Measurements from ENCODE around the gene UGT2B17.
"Not testable (repeated sequence)": the region's sequence is repeated elsewhere in the genome, so short reads cannot be mapped to it uniquely, and the experiment has no call there.

The UGT2B17 gene

GRCh38 chr4:68568535-68568934 lies 7.6 kb downstream of the UGT2B17 start:
- DNase-seq = not testable (repeated sequence)

- not testable (repeated sequence) for DNase-seq
Measured at GRCh38 chr4:68566364-68566763, 9.8 kb downstream of the UGT2B17 start.

DNA sequence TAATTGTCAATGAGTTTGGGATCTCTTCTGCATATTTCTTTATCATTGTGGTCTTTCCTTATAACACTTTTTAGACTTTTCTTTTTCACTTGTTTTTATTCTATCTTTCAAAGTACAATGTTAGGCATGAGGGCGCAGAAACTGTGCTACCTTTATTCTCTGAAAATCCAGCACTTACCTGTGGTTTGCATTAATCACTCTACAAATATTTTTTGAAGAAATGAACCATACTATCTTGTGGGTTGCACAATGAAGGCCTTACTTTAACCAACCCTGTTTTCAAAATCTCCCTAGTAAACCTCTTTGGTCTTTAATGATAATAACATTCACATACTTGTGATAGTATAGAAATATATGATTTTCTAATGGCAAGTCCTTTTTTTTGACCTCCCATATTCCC lies 11.0 kb downstream of the UGT2B17 start:
- not testable (repeated sequence) for DNase-seq

- DNase-seq = not testable (repeated sequence)
Measured at GRCh38 chr4:68560364-68561070, 15.6 kb downstream of the UGT2B17 start.

DNA sequence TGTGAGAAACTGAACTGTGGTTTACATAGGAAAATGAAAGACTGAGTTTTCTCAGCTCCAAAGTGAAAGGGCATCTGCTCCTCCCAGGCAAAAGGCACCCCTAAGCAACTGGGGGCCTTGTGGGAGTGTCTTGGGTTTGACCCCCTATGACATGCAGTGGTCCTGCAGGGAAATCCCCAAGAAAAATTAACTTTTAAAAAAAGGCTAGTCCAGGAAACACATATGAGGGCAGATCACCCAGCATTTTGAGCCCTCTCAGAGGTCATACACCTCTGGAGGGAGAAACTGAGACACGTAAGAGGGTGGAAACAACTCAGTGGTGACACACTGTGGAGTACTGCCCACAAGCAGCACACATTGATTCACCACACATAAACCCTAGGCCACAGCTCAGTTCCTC lies 22.3 kb downstream of the UGT2B17 start:
- DNase-seq = not testable (repeated sequence)

GRCh38 chr4:68552818-68553811 lies 23.0 kb downstream of the UGT2B17 start:
- DNase-seq = not testable (repeated sequence)

DNA sequence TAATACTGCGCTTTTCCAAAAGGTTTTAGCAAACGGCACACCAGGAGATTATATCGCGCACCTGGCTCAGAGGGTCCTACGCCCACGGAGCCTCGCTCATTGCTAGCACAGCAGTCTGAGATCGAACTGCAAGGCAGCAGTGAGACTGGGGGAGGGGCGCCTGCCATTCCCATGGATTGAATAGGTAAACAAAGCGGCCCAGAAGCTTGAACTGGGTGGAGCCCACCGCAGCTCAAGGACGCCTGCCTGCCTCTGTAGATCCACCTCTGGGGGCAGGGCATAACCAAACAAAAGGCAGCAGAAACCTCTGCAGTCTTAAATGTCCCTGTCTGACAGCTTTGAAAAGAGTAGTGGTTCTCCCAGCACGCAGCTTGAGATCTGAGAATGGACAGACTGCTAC lies 33.4 kb downstream of the UGT2B17 start:
- not testable (repeated sequence) for DNase-seq

DNA sequence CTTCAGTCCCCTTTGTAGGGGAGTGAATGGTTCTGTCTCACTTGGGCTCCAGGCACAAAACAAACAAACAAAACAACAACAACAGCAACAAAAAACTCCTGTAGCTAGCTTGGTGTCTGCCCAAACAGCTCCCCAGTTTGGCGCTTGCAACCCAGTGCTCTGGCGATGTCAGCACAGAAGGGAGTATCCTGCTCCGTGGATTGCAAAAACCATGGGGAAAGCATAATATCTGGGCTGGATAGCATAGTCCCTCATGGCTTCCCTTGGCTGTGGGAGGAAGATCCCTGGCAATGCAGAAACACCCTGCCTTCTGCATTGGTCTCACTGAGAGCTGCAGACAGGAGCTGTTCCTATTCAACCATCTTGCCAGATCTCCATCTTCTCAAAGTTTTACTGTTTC lies 39.7 kb downstream of the UGT2B17 start:
- DNase-seq = no peak

GRCh38 chr4:68535974-68536373 lies 40.1 kb downstream of the UGT2B17 start:
- DNase-seq = no peak

GRCh38 chr4:68522232-68522631 lies 53.9 kb downstream of the UGT2B17 start:
- DNase-seq = not testable (repeated sequence)

DNA sequence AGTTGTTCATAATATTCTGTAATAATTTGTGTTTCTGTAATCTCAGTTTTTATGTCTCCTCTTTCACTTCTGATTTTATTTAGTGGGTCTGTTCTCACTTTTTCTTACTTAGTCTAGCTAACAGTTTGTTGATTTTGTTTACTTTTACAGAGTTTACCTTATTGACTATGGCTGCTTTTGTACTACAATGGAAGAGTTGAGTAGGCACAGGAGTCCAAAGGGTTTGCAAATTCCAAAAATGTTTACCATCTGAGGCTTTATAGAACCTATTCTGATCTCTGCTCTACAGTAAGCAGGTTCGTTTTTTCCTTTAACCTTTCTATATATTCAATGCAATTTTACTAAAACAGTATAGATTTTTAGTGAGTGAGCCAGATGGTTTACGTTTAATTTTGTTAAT lies 55.1 kb downstream of the UGT2B17 start:
- no peak for DNase-seq

- DNase-seq = no peak
Measured at GRCh38 chr4:68518889-68519288, 57.2 kb downstream of the UGT2B17 start.

DNA sequence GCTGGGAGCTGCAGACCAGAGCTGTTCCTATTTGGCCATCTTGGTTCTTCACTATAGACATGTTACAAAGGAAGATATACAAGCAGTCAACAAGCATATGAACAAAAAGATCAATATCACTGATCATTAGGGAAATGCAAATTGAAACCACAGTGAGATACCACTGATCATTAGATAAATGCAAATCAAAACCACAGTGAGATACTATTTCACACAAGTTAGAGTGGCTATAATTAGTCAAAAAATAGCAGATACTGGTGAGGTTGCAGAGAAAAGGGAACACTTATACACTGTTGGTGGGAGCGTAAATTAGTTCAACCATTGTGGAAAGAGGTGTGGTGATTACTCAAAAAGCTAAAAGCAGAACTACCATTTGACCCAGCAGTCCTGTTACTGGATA lies 70.7 kb downstream of the UGT2B17 start:
- DNase-seq = not testable (repeated sequence)

DNA sequence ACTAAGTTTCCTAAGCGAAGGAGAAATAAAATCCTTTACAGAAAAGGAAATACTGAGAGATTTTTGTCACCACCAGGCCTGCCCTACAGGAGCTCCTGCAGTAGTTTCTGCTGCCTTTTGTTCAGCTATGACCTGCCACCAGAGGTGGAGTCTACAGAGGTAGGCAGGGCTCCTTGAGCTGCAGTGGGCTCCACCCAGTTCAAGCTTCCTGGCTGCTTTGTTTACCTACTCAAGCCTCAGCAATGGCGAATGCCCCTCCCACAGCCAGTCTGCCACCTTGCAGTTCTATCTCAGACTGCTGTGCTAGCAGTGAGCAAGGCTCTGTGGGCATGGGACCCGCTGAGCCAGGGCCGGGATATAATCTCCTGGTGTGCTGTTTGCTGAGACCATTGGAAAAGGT lies 71.3 kb downstream of the UGT2B17 start:
- DNase-seq = not testable (repeated sequence)

DNA sequence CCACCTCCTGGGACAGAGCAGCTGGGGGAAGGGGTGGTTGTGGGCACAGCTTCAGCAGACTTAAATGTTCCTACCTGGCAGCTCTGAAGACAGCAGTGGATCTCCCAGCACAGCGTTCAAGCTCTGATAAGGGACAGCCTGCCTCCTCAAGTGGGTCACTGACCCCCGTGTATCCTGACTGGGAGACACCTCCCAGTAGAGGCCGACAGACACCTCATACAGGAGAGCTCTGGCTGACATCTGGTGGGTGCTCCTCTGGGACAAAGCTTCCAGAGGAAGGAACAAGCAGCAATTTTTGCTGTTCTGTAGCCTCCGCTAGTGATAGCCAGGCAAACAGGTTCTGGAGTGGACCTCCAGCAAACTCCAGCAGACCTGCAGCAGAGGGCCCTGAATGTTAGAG lies 72.7 kb downstream of the UGT2B17 start:
- not testable (repeated sequence) for DNase-seq

- no peak for DNase-seq
Measured at GRCh38 chr4:68499021-68499420, 77.1 kb downstream of the UGT2B17 start.

DNA sequence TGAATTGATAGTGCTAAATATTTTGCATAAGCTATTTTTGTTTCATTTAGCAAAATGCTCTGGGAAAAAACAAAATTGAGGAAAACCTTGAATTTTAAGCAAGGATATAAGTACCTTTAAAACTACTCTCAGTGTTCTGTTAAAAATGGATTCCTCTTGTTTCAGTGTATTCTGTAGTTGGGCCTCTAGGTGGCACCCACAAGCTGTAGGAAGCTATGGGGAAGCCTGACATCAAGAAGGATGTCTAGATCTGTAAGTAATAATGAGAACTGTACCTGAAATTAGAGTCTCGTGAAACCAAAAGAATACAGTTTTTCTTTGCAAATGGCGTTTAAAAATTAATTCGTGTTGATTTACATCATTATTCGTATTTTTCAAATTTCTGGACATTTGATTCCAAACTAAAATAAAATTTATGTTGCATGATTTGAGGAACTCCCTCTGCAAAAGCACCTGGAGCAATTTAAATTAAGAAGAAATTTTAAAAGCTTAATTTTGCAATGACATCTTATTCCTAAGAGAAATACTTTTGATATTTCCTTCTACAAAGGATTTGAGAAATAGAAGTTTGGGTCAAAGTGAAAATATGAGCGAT lies 77.6 kb downstream of the UGT2B17 start:
- DNase-seq = no peak

DNA sequence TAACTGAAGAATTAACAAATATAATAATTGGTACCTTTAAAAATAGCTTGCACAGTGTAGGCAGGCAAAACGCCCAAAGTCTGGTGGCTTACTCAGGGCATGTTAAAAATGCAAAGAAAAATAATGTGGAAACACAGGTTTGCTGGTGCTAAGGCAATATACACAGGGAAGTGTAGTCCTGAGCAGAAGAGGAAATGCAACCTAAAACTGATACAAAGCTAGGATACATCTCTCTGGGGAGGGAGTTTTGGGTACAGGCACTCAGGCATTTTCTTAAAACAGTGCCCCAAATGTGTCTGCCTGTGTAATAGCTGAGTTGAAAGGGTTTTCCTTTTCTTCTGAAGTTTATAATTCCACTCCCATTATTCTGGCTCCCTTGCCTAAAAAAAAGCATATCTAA lies 81.4 kb downstream of the UGT2B17 start:
- DNase-seq = no peak

GRCh38 chr4:68490826-68491457 lies 85.2 kb downstream of the UGT2B17 start:
- no peak for DNase-seq

DNA sequence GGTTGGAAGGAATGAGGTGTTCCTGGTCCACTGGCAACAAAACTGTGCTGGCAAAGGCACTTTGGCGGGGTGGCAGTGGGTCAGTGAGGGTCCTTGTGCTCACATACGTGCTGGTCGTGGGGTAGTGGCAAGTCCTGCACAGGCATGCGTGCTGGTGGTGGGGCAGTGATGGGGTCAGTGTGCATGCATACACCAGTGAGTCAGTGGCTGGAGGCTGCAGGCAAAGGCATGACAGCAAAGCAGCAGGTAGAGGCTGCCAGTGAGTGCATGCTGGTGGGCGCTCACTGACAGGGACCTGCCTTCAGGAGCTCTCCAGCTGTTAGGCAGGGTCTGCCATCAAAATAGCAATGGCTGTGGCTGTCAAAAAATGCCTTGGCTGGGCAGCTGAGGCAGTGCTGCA lies 86.8 kb downstream of the UGT2B17 start:
- no peak for DNase-seq

Data from GOT3 (cell line).